ENCODE results near the gene FAM98B. TPM values are rescaled to one million over a fixed set of nuclear protein-coding genes. Genes with fewer than 3 reads are reported as not detected.

FAM98B gene
- polyA plus RNA-seq, 2 of the 4 experiments (the other 2 are of a cell fraction), result 16.5 to 18.8 TPM

GRCh38 chr15:38509152-38509551, 55.2 kb downstream of the FAM98B start:
- Histone ChIP-seq H3K4me2 (no peak overlapping the region), H3K9me3 (no peaks in the 10 kb centered on the region), H3K4me3 (no peak overlapping the region), H3K4me1 (no peaks in the 10 kb centered on the region), H3K27ac (no peak overlapping the region)
- TF ChIP-seq HOXB13 (CRISPR knock-in tag; IDR thresholded peaks at IDR 0.05; ENCODE audit: low read depth) (no peak), EP300 (IDR thresholded peaks at IDR 0.05) (no peak), MYC (IDR thresholded peaks at IDR 0.05; ENCODE audit: borderline replicate concordance, low read length) (no peak), GATA3 (IDR thresholded peaks at IDR 0.05; ENCODE audit: borderline replicate concordance) (no peak), FOSB (CRISPR knock-in tag; IDR thresholded peaks at IDR 0.05) (no peak), BHLHE40 (IDR thresholded peaks at IDR 0.05; ENCODE audit: low read depth, low read length) (no peak), HEYL (CRISPR knock-in tag; IDR thresholded peaks at IDR 0.05) (no peak), CBX8 (IDR thresholded peaks at IDR 0.05) (no peak), EHMT2 (IDR thresholded peaks at IDR 0.05; ENCODE audit: low read depth) (no peak), MAX (IDR thresholded peaks at IDR 0.05) (no peak), PHF8 (IDR thresholded peaks at IDR 0.05; ENCODE audit: borderline replicate concordance, low read depth) (no peak)
- ATAC-seq (no peak), FAIRE-seq (no peak), DNase-seq (ENCODE audit: low read depth in 1 of 2, low spot score in 1 of 2) (no peak)
- ChIA-PET CTCF (interaction anchor here (1.9 kb wide), 1 partner anchor 55 kb away, joined by 7 read pairs; no protein-coding TSS in a partner anchor), POLR2A (no interaction called here)
- WGBS (ENCODE audit: missing lambda C conversion rate), result 84% methylated on average over 4 of the region's 4 CpGs

- H3K4me1 ChIP-seq, result no peaks in the 10 kb centered on the region
- CTCF ChIA-PET, result interaction anchor here (1.0 to 1.6 kb wide), 2 partner anchors 29 to 170 kb away, joined by 3 to 5 read pairs; no protein-coding TSS in a partner anchor
- POLR2A ChIA-PET, result no interaction called here
- TF ChIP-seq RFX5 (IDR thresholded peaks at IDR 0.05), result no peak
- TF ChIP-seq KDM1A (IDR thresholded peaks at IDR 0.05; ENCODE audit: low read depth), result no peak
- TF ChIP-seq SREBF2 (IDR thresholded peaks at IDR 0.05), result no peak
- DNase-seq (ENCODE audit: low read depth in 1 of 2, low spot score in 1 of 2) (no peak), ATAC-seq (no peak), FAIRE-seq (no peak)
- no peak overlapping the region for H3K27ac ChIP-seq
- no peaks in the 10 kb centered on the region for H3K9me3 ChIP-seq
- H3K4me3 ChIP-seq, result no peak overlapping the region
- WGBS (ENCODE audit: missing lambda C conversion rate), result 95% methylated on average over 1 of the region's 1 CpG
- H3K4me2 ChIP-seq, result no peak overlapping the region
Observed at GRCh38 chr15:38512901-38513300, 59.0 kb downstream of the FAM98B start.

GRCh38 chr15:38514601-38515000, 60.7 kb downstream of the FAM98B start:
- H3K9me3 ChIP-seq, result no peaks in the 10 kb centered on the region
- TF ChIP-seq JUN (IDR thresholded peaks at IDR 0.05), result no peak
- POLR2A ChIA-PET, result no interaction called here
- DNase-seq (ENCODE audit: low read depth in 1 of 2, low spot score in 1 of 2), result no peak
- WGBS (ENCODE audit: missing lambda C conversion rate), result 74% methylated on average over 2 of the region's 2 CpGs
- no peak overlapping the region for H3K27ac ChIP-seq
- no peak overlapping the region for H3K4me2 ChIP-seq
- CTCF ChIA-PET, result interaction anchor here (0.7 kb wide), 1 partner anchor 18 kb away, joined by 3 read pairs; no protein-coding TSS in a partner anchor
- no peaks in the 10 kb centered on the region for H3K4me1 ChIP-seq
- ATAC-seq, result no peak
- no peak for FAIRE-seq
- H3K4me3 ChIP-seq, result no peak overlapping the region

- H3K4me2 ChIP-seq, result no peak overlapping the region
- CTCF ChIA-PET, result interaction anchor here (1.4 to 2.2 kb wide), 3 partner anchors 34 to 183 kb away, joined by 4 to 6 read pairs (median 5); partner anchors contain the start of gene RASGRP1
Observed at GRCh38 chr15:38516626-38517025, 62.7 kb downstream of the FAM98B start.

More at GRCh38 chr15:38516626-38517025, 62.7 kb downstream of the FAM98B start:
- 61% methylated on average over 5 of the region's 5 CpGs for WGBS (ENCODE audit: missing lambda C conversion rate)
- POLR2A ChIA-PET, result no interaction called here
- ATAC-seq (no peak), DNase-seq (ENCODE audit: low read depth in 1 of 2, low spot score in 1 of 2) (no peak), FAIRE-seq (no peak)
- Histone ChIP-seq H3K9me3 (no peaks in the 10 kb centered on the region), H3K27ac (no peak overlapping the region), H3K4me1 (no peaks in the 10 kb centered on the region), H3K4me3 (no peak overlapping the region)
- TF ChIP-seq ATOH8 (CRISPR knock-in tag; IDR thresholded peaks at IDR 0.05; ENCODE audit: low read depth) (no peak), KDM5A (IDR thresholded peaks at IDR 0.05) (no peak), HEYL (CRISPR knock-in tag; IDR thresholded peaks at IDR 0.05) (no peak), ZFP36 (IDR thresholded peaks at IDR 0.05; ENCODE audit: borderline replicate concordance, partially characterized antibody) (no peak), CHD2 (IDR thresholded peaks at IDR 0.05; ENCODE audit: low read length, partially characterized antibody) (no peak), HOXB5 (CRISPR knock-in tag; IDR thresholded peaks at IDR 0.05) (no peak), NPAS2 (CRISPR knock-in tag; IDR thresholded peaks at IDR 0.05; ENCODE audit: borderline replicate concordance) (no peak), HOXA7 (CRISPR knock-in tag; IDR thresholded peaks at IDR 0.05) (no peak), MAX (IDR thresholded peaks at IDR 0.05) (no peak), GATA3 (IDR thresholded peaks at IDR 0.05; ENCODE audit: borderline replicate concordance) (no peak), HES2 (IDR thresholded peaks at IDR 0.05) (no peak)
